Measurements from ENCODE around the gene RPLP1.

Gene RPLP1

DNA sequence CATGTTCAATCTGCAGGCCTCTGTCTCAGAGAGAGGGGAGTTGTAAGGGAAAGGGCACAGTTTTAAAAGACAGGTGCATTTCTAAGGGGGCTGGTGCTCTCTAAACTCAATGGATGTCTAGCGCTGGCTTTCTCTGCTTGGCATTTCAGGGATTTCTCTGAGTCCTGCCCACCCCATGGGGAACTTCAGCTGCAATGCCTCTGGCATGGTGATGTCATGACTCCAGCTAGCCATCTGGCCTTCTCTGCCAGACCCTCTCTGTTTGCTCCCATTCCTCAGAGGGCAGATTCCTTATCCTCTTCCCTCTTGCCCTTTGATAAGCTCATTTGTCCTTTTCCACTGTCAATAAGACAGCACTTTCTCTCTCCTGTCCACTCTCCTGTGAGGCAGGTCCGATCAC is 40.8 kb downstream of the RPLP1 start:
- H3K4me3 ChIP-seq (ENCODE audit: low read length), result no peak overlapping the region
- DNase-seq (ENCODE audit: low read depth), result no peak
- TF ChIP-seq, protein P1, sequence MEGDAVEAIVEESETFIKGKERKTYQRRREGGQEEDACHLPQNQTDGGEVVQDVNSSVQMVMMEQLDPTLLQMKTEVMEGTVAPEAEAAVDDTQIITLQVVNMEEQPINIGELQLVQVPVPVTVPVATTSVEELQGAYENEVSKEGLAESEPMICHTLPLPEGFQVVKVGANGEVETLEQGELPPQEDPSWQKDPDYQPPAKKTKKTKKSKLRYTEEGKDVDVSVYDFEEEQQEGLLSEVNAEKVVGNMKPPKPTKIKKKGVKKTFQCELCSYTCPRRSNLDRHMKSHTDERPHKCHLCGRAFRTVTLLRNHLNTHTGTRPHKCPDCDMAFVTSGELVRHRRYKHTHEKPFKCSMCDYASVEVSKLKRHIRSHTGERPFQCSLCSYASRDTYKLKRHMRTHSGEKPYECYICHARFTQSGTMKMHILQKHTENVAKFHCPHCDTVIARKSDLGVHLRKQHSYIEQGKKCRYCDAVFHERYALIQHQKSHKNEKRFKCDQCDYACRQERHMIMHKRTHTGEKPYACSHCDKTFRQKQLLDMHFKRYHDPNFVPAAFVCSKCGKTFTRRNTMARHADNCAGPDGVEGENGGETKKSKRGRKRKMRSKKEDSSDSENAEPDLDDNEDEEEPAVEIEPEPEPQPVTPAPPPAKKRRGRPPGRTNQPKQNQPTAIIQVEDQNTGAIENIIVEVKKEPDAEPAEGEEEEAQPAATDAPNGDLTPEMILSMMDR (conservative IDR thresholded peaks at IDR 0.05; ENCODE audit: low read length), result no peak

DNA sequence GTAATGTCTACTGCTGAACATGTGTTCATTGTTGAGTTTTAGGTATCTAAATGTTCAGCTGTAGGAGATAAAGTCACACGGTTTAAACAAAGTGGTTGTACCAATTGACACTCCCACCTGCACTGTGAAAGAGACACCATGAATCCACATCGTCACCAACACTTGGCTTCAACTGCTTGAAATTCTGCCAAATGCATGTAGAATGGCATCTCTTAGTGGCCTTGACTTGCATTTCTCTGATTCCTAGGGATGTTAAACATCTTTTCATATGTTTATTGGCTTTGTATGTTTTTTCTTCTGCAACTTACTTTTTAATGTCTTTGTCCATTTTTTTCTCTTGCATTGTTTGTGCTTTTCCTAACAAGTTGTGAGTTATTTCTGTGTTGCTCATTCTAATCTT is 43.4 kb downstream of the RPLP1 start:
- TF ChIP-seq, protein P1 (conservative IDR thresholded peaks at IDR 0.05; ENCODE audit: low read length), result no peak
- no peak for DNase-seq (ENCODE audit: low read depth)
- no peak overlapping the region for H3K4me3 ChIP-seq (ENCODE audit: low read length)

DNA sequence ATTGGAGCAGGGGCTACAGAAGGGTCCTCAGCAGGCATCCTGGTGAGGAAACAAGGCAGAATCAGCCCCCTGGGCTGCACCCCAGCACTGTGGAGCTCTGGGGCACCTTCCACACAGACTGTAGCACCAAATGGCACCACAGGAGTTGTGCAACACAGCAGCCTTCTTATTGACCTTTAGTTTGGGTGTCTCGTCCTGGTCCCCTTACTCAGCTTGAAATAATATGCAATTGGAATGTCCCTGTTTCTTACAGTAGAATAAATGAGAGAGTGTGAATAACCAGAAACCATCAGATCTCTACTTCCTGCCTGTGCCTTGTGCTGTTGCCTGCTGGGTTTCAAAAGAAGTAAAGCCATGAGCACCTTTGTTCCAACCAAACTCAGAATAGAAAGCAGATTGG is 44.5 kb downstream of the RPLP1 start:
- H3K4me3 ChIP-seq (ENCODE audit: low read length), result no peak overlapping the region
- DNase-seq (ENCODE audit: low read depth), result no peak
- TF ChIP-seq, protein P1 (conservative IDR thresholded peaks at IDR 0.05; ENCODE audit: low read length), result no peak

DNA sequence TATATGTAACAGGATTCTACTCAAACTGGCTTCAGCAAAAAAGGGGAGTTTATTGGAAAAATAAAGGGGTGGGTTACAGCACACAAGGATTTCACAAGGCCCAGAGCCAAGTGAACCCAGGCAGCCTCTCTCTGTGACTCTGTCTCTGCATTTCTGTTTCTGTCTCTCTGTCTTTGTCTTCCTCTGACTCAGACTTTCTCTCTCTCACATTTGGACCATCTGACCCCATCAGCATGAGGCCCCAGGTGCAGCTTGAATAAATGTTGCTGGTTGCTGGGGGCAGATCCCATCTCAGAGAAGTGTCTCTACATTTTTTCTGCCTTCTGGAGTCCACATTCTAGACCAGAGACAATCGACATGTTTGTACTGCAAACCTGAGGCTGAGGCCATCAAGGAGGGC is 45.0 kb downstream of the RPLP1 start:
- no peak overlapping the region for H3K4me3 ChIP-seq (ENCODE audit: low read length)
- no peak for DNase-seq (ENCODE audit: low read depth)
- TF ChIP-seq, protein P1 (conservative IDR thresholded peaks at IDR 0.05; ENCODE audit: low read length), result no peak

DNA sequence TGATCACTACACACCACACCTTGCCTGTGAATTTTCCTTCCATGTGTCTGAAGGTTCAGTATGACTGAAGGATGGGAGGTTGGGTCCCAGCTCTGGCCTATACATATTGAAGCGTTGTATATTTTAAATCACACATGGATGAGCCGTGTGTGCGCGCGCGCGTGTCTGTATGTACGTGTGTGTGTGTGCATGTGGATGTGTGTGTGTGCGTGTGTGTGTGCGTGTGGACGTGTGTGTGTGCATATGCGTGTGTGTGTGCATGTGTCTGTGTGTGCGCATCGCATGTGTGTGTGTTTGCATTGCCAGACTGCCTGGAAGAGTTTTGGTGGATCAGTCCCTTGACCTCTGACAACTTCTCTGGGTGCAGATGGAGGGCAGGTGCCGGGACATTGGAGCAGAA is 45.7 kb downstream of the RPLP1 start:
- DNase-seq (ENCODE audit: low read depth), result no peak
- H3K4me3 ChIP-seq (ENCODE audit: low read length), result no peak overlapping the region
- TF ChIP-seq, protein P1 (conservative IDR thresholded peaks at IDR 0.05; ENCODE audit: low read length), result no peak

DNA sequence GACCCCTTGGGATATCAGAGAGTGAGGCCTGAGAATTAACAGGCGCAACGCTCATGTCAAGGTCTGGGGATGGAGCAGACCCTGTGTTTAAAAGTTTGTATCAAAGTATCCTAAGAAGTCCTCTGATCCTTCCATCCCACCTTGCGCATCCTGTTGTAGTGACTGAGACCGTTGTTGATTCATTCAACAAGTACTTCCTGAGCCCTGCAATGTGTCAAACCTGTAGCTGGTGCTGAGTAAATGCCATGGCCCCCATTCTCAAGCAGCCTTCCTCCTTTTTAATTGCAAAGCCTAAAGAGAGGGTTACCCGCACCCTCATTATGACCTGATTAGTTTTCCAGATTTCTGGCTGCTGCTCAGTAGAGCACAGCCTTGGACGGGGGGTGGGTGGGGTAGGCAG is 46.4 kb downstream of the RPLP1 start:
- TF ChIP-seq, protein P1 (conservative IDR thresholded peaks at IDR 0.05; ENCODE audit: low read length), result no peak
- DNase-seq (ENCODE audit: low read depth), result no peak
- H3K4me3 ChIP-seq (ENCODE audit: low read length), result no peak overlapping the region

DNA sequence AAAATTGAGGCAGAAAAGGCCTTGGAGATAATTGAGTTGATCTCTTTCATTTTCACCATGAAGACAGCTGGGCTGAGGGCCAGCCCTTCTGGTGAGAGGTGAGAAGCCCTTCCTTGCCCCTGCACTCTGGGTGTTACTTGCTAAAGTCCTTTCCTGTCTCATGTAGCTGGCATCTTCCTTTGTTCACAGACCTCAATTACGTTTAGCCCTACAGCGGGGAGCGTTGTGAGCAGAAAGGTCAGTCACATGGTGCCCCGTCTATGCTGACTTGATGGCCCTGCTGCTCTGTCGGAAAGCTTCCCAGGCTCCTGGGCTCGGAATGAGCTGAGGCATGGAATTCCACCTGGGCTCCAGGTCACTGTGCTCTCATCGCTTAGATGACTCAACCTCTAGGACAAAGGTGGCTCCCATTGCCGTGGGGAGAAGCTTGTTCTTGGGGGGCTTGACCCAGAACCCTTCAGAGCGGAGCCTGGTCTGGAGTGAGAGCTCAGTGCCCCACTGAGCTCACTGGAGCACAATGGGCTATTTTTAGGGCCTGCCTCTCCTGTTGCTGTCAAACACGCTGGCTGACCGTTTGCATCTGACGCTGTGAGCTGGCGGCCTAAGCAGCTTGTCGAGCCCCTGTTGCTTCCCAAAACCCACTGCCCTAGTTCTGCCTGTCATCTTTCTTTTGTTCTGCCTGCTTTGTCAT is 47.0 kb downstream of the RPLP1 start:
- no peak for DNase-seq (ENCODE audit: low read depth)
- TF ChIP-seq, protein P1 (conservative IDR thresholded peaks at IDR 0.05; ENCODE audit: low read length), result no peak
- H3K4me3 ChIP-seq (ENCODE audit: low read length), result no peak overlapping the region
